ENCODE measurements around the gene COL20A1. TPM values are rescaled to one million over a fixed set of nuclear protein-coding genes. Genes with fewer than 3 reads are reported as not detected.

COL20A1 gene
- 1 to 10 TPM in 1 of 4 donors, under 1 TPM in 1, not detected in 2; 0.09 to 1.7 TPM for polyA plus RNA-seq
- long read RNA-seq, donor 1, partial matches to known transcripts, result 0 of 1 reads
- long read RNA-seq, donor 1, other reads (novel, unspliced or antisense), result 0 of 1 reads
- long read RNA-seq, donor 2, result 0 reads
- long read RNA-seq, donor 3, result 0 reads
- long read RNA-seq, donor 4, partial matches to known transcripts, result 0 of 1 reads
- long read RNA-seq, donor 4, other reads (novel, unspliced or antisense), result 0 of 1 reads
- long read RNA-seq, donor 5, result 0 reads
- long read RNA-seq, donor 6, result 0 reads
- long read RNA-seq, donor 7, result 0 reads
- long read RNA-seq, donor 8, result 0 reads
- long read RNA-seq, donor 9, result 0 reads
- long read RNA-seq, donor 10, result 0 reads

DNA sequence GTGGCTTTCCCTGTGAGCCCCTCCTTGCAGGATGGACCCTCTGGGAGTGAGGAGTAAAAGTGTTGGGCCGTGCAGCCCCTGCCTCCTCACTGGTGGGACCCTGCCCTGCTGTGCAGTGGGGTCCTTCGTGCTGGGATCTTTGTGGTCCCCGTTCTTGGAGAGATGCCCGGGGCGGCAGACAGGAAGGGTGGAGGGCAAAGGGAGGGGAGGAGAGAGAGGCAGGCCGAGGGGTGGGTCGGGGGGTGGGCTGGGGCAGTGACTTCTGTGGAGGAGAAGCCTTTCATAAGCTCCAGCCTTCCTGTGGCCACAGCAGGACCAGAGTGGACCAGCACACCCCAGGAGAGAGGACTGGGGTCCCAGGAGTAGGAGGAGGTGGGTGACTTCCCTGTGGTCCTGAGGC, at the start of gene COL20A1:
COL20A1 (plus strand) TSS at position 283 of the 400 bp plus-strand sequence. CDS start 1,922 bp downstream, outside the sequence.
- no peak for DNase-seq
- Histone ChIP-seq H3K27me3 (ENCODE audit: control insufficient read depth in 3 of 3, insufficient read depth in 3 of 3, low read length in 3 of 3) (peaks cover 0 to 21% (median 10%) of the 10 kb centered on the region in 3 donors), H3K36me3 (ENCODE audit: control insufficient read depth in 3 of 3, insufficient read depth in 2 of 3, low read depth in 1 of 3, low read length in 3 of 3) (peaks cover 0 to 23% (median 0%) of the 10 kb centered on the region in 3 donors), H3K27ac (ENCODE audit: low read depth in 1 of 3, low read length in 2 of 3) (no peak within 1 kb of the TSS), H3K4me1 (ENCODE audit: control insufficient read depth in 3 of 3, insufficient read depth in 2 of 3, low read depth in 1 of 3, low read length in 2 of 3) (peaks cover 0 to 4% (median 0%) of the 10 kb centered on the region in 3 donors), H3K9me3 (ENCODE audit: control insufficient read depth in 2 of 2, insufficient read depth in 1 of 2, low read depth in 1 of 2, low read length in 1 of 2) (no peaks in the 10 kb centered on the region), H3K4me3 (ENCODE audit: low read depth in 1 of 3, low read length in 3 of 3) (no peak within 1 kb of the TSS)
- no peak for FAIRE-seq
- WGBS, 3 donors, result 16 to 38% (median 37%) methylated on average over 7 of the region's 7 CpGs

DNA sequence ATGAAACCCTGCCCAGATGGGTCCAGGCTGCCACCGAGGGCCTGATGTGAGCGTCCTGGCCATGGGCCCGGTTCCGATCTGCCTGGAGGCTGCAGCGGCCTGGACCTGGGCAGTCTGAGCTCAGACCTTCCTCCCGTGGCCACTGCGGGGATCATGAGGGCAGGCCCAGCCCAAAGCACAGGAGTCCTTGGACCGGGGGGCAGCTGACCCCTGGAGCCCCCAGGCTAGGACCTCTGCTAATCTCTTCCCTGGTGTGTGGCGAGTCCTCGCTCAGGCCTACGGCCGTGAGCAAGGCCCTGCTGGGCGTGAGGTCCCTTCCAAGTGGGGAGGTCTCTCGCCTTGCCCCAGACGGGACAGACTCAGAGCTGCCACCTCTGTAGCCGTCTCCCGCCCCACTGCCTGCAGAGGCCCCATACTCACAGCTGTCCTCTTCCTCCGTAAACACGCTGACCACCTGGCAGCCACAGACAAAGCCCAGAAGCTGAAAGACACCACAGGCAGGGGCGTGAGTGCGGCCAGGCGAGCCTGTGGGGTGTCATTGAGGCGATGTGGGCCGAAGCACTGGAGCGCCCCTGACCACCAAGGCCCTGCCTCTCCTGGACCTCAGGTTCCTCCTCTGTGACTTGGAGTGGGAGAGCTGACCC, 49.3 kb upstream of the COL20A1 start:
- Histone ChIP-seq H3K27me3 (ENCODE audit: control insufficient read depth in 3 of 3, insufficient read depth in 3 of 3, low read length in 3 of 3) (peaks cover 0 to 25% (median 17%) of the 10 kb centered on the region in 3 donors), H3K4me1 (ENCODE audit: control insufficient read depth in 3 of 3, insufficient read depth in 2 of 3, low read depth in 1 of 3, low read length in 2 of 3) (no peaks in the 10 kb centered on the region), H3K36me3 (ENCODE audit: control insufficient read depth in 3 of 3, insufficient read depth in 2 of 3, low read depth in 1 of 3, low read length in 3 of 3) (peaks cover 0 to 2% (median 0%) of the 10 kb centered on the region in 3 donors), H3K9me3 (ENCODE audit: control insufficient read depth in 2 of 2, insufficient read depth in 1 of 2, low read depth in 1 of 2, low read length in 1 of 2) (no peaks in the 10 kb centered on the region), H3K4me3 (ENCODE audit: low read depth in 1 of 3, low read length in 3 of 3) (no peak overlapping the region), H3K27ac (ENCODE audit: low read depth in 1 of 3, low read length in 2 of 3) (no peak overlapping the region)
- FAIRE-seq (no peak), DNase-seq (no peak)
- 72 to 81% (median 80%) methylated on average over 22 to 25 of the region's 25 CpGs for WGBS, 3 donors

DNA sequence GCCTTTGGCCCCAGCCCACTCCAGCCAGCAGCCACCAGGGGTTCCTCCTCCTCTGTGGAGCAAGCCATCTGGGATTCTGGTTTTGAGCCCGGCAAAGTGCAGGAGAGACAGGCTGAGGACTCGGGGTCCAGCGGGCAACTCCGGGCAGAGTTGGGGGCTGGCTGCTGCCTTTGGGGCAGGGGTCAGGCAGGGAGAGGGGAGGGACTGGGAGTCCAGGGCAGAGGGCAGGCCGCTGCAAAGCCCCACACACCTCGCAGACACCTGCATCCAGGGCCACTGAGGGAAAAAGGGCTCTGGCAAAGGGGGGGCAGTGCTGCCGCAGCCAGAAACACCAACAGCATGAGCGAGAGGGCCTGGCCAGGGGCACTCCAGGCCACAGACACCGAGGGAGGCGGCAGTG, 48.5 kb upstream of the COL20A1 start:
- DNase-seq (no peak), FAIRE-seq (no peak)
- H3K9me3 ChIP-seq (ENCODE audit: control insufficient read depth in 2 of 2, insufficient read depth in 1 of 2, low read depth in 1 of 2, low read length in 1 of 2), result no peaks in the 10 kb centered on the region
- WGBS, 3 donors, result 66 to 84% (median 68%) methylated on average over 10 of the region's 10 CpGs
- no peaks in the 10 kb centered on the region for H3K4me1 ChIP-seq (ENCODE audit: control insufficient read depth in 3 of 3, insufficient read depth in 2 of 3, low read depth in 1 of 3, low read length in 2 of 3)
- H3K27me3 ChIP-seq (ENCODE audit: control insufficient read depth in 3 of 3, insufficient read depth in 3 of 3, low read length in 3 of 3), result peaks cover 0 to 25% (median 17%) of the 10 kb centered on the region in 3 donors
- H3K36me3 ChIP-seq (ENCODE audit: control insufficient read depth in 3 of 3, insufficient read depth in 2 of 3, low read depth in 1 of 3, low read length in 3 of 3), result peaks cover 0 to 2% (median 0%) of the 10 kb centered on the region in 3 donors
- H3K4me3 ChIP-seq (ENCODE audit: low read depth in 1 of 3, low read length in 3 of 3), result no peak overlapping the region
- H3K27ac ChIP-seq (ENCODE audit: low read depth in 1 of 3, low read length in 2 of 3), result no peak overlapping the region

DNA sequence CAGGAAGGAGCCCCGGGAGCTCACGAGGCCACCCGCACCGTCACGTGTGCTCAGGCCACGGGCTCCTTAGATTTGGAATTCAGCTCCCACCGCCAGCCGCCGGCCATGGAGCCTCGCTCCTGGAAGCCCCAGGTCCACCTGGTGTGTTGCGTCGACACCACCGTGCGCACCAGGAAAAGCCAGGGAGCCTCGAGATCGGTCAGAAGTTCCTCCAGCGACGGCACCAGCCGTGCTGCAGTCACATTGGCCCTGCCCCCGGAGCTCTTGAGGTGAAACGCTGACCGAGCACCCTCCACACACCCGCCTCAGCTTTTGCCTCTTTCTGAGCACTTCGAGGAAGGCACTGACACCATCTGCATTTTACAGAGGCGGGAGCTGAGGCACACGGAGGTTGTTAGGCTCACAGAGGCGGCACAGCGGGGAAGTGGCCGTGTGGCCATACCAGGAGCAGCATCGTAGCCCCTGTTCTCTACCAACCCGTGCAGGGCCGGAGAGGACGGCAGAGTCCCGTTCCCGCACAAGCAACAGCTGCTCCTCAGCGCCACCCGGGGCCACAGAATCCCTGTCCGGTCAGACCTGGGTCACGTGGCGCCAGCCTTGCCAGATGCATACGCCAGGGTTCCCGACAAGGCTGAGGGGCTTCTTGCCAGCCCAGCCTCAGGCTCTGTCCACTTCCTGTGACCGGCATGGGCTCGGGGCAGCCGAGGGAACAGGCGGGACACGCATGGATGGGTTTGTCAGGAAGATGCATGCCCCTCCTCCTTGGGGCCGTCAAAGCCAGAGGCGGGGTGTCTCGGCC, 46.3 kb upstream of the COL20A1 start:
- Histone ChIP-seq H3K27ac (ENCODE audit: low read depth in 1 of 3, low read length in 2 of 3) (no peak overlapping the region), H3K4me1 (ENCODE audit: control insufficient read depth in 3 of 3, insufficient read depth in 2 of 3, low read depth in 1 of 3, low read length in 2 of 3) (no peaks in the 10 kb centered on the region), H3K4me3 (ENCODE audit: low read depth in 1 of 3, low read length in 3 of 3) (no peak overlapping the region), H3K36me3 (ENCODE audit: control insufficient read depth in 3 of 3, insufficient read depth in 2 of 3, low read depth in 1 of 3, low read length in 3 of 3) (peaks cover 0 to 2% (median 0%) of the 10 kb centered on the region in 3 donors), H3K27me3 (ENCODE audit: control insufficient read depth in 3 of 3, insufficient read depth in 3 of 3, low read length in 3 of 3) (peaks cover 0 to 26% (median 18%) of the 10 kb centered on the region in 3 donors), H3K9me3 (ENCODE audit: control insufficient read depth in 2 of 2, insufficient read depth in 1 of 2, low read depth in 1 of 2, low read length in 1 of 2) (no peaks in the 10 kb centered on the region)
- DNase-seq, result no peak
- no peak for FAIRE-seq
- WGBS, 3 donors, result 41 to 50% (median 47%) methylated on average over 48 to 50 of the region's 50 CpGs

DNA sequence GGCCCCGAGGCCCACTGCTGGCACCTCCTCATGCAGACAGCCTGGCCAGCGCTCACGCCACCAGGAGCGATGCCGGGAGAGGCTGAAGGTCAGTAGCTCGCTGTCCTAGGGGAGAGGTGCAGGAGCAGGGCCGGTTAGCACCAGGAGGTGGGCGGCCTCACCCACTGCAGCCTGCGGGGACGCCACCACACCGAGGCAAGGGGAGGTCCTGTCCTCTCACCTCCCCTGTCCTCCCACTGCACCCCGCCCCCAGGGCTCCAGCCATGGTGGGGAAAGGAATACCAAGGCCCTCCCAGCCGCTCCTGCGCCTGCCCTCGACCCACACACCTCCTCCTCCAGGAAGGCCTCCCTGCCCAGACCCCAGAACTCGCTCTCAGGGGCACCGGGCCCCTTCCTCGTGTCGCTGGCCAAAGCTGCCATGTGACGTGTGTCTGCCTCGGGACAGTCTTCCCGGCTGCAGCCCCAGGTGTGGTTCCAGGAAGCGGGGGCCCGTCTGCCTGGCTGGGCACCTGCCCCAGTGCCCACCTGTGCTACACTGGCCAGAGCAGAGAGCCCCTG, 45.2 kb upstream of the COL20A1 start:
- H3K36me3 ChIP-seq (ENCODE audit: control insufficient read depth in 3 of 3, insufficient read depth in 2 of 3, low read depth in 1 of 3, low read length in 3 of 3), result peaks cover 0 to 2% (median 0%) of the 10 kb centered on the region in 3 donors
- no peak overlapping the region for H3K27ac ChIP-seq (ENCODE audit: low read depth in 1 of 3, low read length in 2 of 3)
- no peaks in the 10 kb centered on the region for H3K9me3 ChIP-seq (ENCODE audit: control insufficient read depth in 2 of 2, insufficient read depth in 1 of 2, low read depth in 1 of 2, low read length in 1 of 2)
- no peaks in the 10 kb centered on the region for H3K4me1 ChIP-seq (ENCODE audit: control insufficient read depth in 3 of 3, insufficient read depth in 2 of 3, low read depth in 1 of 3, low read length in 2 of 3)
- 49 to 73% (median 62%) methylated on average over 22 to 24 of the region's 24 CpGs for WGBS, 3 donors
- peaks cover 0 to 36% (median 25%) of the 10 kb centered on the region in 3 donors for H3K27me3 ChIP-seq (ENCODE audit: control insufficient read depth in 3 of 3, insufficient read depth in 3 of 3, low read length in 3 of 3)
- no peak overlapping the region for H3K4me3 ChIP-seq (ENCODE audit: low read depth in 1 of 3, low read length in 3 of 3)
- no peak for FAIRE-seq
- DNase-seq, result no peak

DNA sequence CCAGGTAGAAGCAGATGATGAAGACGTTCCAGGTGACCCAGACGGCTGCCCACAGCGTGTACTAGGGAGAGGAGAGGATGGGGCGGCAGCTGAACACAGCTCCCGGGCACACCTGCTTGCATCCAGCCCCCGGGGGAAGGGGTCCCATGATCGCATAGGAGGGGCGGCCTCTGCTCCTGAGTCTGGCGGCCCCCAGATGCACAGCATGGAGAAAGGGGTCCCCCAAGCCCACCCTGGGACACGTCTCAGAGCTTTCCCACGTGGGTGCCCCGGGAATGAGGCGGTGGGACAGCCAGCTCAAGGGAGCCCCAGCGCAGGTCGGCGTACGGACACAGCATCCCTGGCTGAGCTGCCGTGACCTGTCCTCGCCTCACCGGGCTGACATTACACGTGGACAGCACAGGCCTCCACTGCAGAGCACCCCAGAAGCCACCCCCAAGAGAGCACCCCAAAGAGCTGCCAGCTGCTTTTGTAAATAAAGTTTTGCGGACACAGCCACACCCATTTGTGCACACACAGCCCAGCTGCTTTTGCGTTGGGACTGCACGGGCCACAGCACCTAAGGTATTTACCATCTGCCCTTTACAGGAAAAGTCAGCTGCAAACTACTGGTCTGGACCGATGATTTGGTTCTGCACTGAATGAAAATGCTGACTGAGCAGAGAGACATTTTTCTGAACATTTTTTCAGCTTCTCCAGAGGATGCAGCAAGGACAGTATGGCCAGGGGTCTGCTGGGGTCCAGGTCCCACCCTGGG, 44.0 kb upstream of the COL20A1 start:
- peaks cover 8 to 45% (median 29%) of the 10 kb centered on the region in 3 donors for H3K27me3 ChIP-seq (ENCODE audit: control insufficient read depth in 3 of 3, insufficient read depth in 3 of 3, low read length in 3 of 3)

DNA sequence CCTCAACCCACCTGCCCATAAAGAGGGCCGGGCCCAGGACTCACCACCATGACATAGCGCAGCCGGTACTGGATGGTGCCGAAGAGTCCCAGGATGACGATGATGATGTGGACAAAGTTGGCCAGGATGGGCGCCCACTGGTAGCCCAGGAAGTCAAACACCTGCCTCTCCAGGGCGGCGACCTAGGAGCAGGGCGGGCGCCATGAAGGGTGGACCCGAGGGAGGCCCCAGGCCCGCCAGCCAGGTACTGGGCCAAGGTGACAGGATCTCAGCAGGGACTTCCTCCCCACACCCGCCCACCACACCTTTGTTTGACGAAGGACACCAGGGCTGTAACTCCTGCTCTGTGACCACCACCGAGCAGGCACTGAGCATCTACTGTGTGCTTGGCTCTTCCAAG, 43.1 kb upstream of the COL20A1 start:
- Histone ChIP-seq H3K27ac (ENCODE audit: low read depth in 1 of 3, low read length in 2 of 3) (no peak overlapping the region), H3K36me3 (ENCODE audit: control insufficient read depth in 3 of 3, insufficient read depth in 2 of 3, low read depth in 1 of 3, low read length in 3 of 3) (peaks cover 0 to 2% (median 0%) of the 10 kb centered on the region in 3 donors), H3K9me3 (ENCODE audit: control insufficient read depth in 2 of 2, insufficient read depth in 1 of 2, low read depth in 1 of 2, low read length in 1 of 2) (no peaks in the 10 kb centered on the region), H3K4me3 (ENCODE audit: low read depth in 1 of 3, low read length in 3 of 3) (no peak overlapping the region), H3K4me1 (ENCODE audit: control insufficient read depth in 3 of 3, insufficient read depth in 2 of 3, low read depth in 1 of 3, low read length in 2 of 3) (peaks cover 0 to 2% (median 0%) of the 10 kb centered on the region in 3 donors), H3K27me3 (ENCODE audit: control insufficient read depth in 3 of 3, insufficient read depth in 3 of 3, low read length in 3 of 3) (peaks cover 11 to 48% (median 31%) of the 10 kb centered on the region in 3 donors)
- FAIRE-seq (no peak), DNase-seq (no peak)
- 82 to 89% (median 86%) methylated on average over 14 to 15 of the region's 15 CpGs for WGBS, 3 donors

More for the DNA sequence above, 44.0 kb upstream of the COL20A1 start:
- Histone ChIP-seq H3K4me1 (ENCODE audit: control insufficient read depth in 3 of 3, insufficient read depth in 2 of 3, low read depth in 1 of 3, low read length in 2 of 3) (no peaks in the 10 kb centered on the region), H3K9me3 (ENCODE audit: control insufficient read depth in 2 of 2, insufficient read depth in 1 of 2, low read depth in 1 of 2, low read length in 1 of 2) (no peaks in the 10 kb centered on the region), H3K4me3 (ENCODE audit: low read depth in 1 of 3, low read length in 3 of 3) (no peak overlapping the region), H3K36me3 (ENCODE audit: control insufficient read depth in 3 of 3, insufficient read depth in 2 of 3, low read depth in 1 of 3, low read length in 3 of 3) (peaks cover 0 to 2% (median 0%) of the 10 kb centered on the region in 3 donors), H3K27ac (ENCODE audit: low read depth in 1 of 3, low read length in 2 of 3) (no peak overlapping the region)
- no peak for FAIRE-seq
- WGBS, 3 donors, result 65 to 72% (median 67%) methylated on average over 25 of the region's 25 CpGs
- no peak for DNase-seq
